ENCODE data around the gene UBE4B.
A peak's percentile ranks its signal among the peaks of the same experiment; 100 is the strongest.
"Not testable (repeated sequence)": the region's sequence is repeated elsewhere in the genome, so short reads cannot be mapped to it uniquely, and the experiment has no call there.

The UBE4B gene

GRCh38 chr1:10179406-10180091 lies 146.8 kb downstream of the UBE4B start:
- no peak for DNase-seq

- DNase-seq = no peak
Measured at GRCh38 chr1:10181154-10181553, 148.4 kb downstream of the UBE4B start.

- DNase-seq = no peak
Measured at GRCh38 chr1:10185759-10186158, 153.0 kb downstream of the UBE4B start.

GRCh38 chr1:10186331-10187025 lies 153.7 kb downstream of the UBE4B start:
- DNase-seq = no peak

- DNase-seq = no peak
Measured at GRCh38 chr1:10187026-10187334, 154.2 kb downstream of the UBE4B start.

GRCh38 chr1:10188133-10188650 lies 155.4 kb downstream of the UBE4B start:
- DNase-seq = no peak

GRCh38 chr1:10189659-10190058 lies 156.9 kb downstream of the UBE4B start:
- no peak for DNase-seq

- no peak for DNase-seq
Measured at GRCh38 chr1:10192263-10192662, 159.5 kb downstream of the UBE4B start.

GRCh38 chr1:10193288-10193687 lies 160.5 kb downstream of the UBE4B start:
- no peak for DNase-seq

- DNase-seq = no peak
Measured at GRCh38 chr1:10195570-10195969, 162.8 kb downstream of the UBE4B start.

GRCh38 chr1:10196976-10197375 lies 164.2 kb downstream of the UBE4B start:
- no peak for DNase-seq

GRCh38 chr1:10200620-10201019 lies 167.9 kb downstream of the UBE4B start:
- no peak for DNase-seq

- DNase-seq = no peak
Measured at GRCh38 chr1:10204003-10204642, 171.4 kb downstream of the UBE4B start.

- DNase-seq = not testable (repeated sequence)
Measured at GRCh38 chr1:10205206-10205605, 172.4 kb downstream of the UBE4B start.

GRCh38 chr1:10207810-10208209 lies 175.1 kb downstream of the UBE4B start:
- no peak for DNase-seq

- no peak for DNase-seq
Measured at GRCh38 chr1:10208537-10208936, 175.8 kb downstream of the UBE4B start.

GRCh38 chr1:10209590-10209904 lies 176.8 kb downstream of the UBE4B start:
- DNase-seq = no peak

- peak; percentile 95 for DNase-seq
Measured at GRCh38 chr1:10209905-10210810, 177.4 kb downstream of the UBE4B start, which contains the start of gene KIF1B. TSS of gene KIF1B (plus strand) at chr1:10210570. CDS start at chr1:10232329, 21,759 bp downstream.

GRCh38 chr1:10210841-10211804 lies 178.4 kb downstream of the UBE4B start:
- peak; percentile 17 for DNase-seq

GRCh38 chr1:10211805-10212410 lies 179.2 kb downstream of the UBE4B start:
- DNase-seq = no peak

GRCh38 chr1:10212476-10212875 lies 179.7 kb downstream of the UBE4B start:
- DNase-seq = no peak

Data from stimulated activated naive CD4-positive, alpha-beta T cell treated with Interleukin-2 at 50 U/mL for 16 hours (primary cell).